GM10847 (cell line): ENCODE data around the gene VGF.

ENCODE experiments used
- POLR2A ChIP-seq: IDR thresholded peaks from 2 replicates; pipeline ENCODE4 v1.6.1; 2011; ENCODE audit not compliant: insufficient read length; ENCODE audit errors: extremely low read depth

The VGF gene

DNA sequence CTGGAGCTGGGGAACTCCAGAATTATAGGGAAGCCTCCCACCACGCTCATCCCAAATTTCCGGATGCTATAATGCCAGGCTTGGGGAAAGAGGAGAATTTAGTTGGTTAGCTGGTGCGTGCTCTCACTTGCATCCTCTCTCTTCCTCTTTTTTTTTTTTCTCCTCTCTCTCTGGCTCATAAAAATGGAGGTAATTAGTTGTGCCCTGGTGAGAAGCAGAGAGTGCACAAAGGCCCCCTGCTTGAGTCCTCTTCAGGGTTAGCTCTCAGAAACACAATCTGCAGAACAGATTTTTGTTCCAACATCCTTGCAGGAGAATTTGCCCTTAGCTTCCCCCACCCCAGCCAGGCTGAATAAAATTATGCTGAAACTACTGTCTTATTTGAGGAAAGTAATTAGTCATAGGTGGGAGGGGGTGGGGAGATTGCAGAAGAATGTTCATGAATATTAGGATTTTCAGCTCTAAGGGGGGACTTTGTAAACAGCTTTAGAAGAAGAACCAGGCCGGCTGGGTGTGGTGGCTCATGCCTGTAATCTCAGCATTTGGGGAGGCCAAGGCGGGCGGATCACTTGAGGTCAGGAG lies 30.9 kb downstream of the VGF start:
- TF ChIP-seq POLR2A = no peak

DNA sequence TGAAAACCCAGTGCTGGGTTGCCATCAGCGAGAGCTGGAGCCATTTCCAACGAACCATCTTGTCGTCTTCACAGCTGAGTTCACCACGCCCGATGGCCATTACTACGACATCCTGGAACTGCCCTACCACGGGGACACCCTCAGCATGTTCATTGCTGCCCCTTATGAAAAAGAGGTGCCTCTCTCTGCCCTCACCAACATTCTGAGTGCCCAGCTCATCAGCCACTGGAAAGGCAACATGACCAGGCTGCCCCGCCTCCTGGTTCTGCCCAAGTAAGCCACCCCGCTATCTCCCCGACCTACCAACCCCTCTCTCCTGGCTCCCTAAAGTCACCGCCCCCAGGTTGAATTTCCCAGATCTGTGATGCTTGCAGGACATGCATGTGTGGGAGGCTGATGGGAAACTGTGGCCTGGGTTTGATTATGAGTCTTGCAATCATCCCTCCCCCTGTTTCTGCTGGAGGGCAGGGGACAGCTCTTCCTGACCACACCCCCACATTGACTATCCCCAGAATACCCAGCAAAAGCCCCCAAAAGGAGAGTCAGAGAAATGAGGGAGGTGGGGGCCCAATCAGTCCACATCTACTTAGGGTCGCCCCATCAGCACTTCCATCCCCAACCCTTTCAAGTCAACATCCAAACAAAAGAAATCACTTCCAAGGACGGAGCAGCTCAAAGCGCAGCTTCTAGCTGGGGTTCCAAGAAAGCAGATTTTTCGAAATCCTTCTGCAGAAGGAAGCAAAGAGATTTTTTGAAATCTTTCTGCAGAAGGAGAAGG lies 31.6 kb downstream of the VGF start:
- no peak for TF ChIP-seq POLR2A

DNA sequence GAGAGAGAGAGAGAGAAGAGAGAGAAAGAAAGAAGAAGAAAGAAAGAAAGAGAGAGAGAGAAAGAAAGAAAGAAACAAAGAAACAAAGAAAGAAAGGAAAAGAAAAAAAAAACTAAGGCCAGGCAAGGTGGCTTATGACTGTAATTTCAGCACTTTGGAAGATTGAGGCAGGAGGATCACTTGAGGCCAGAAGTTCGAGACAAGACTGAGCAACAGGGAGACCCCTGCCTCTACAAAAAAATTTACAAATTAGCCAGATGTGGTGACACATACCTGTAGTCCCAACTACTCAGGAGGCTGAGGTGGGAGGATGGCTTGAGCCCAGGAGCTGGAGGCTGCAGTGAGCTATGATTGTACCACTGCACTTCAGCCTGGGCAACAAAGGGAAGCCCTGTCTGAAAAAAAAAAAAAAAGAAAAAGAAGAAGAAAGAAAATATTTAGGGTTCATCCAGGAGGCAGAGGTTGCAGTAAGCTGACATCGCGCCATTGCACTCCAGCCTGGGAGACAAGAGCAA lies 35.7 kb downstream of the VGF start:
- TF ChIP-seq POLR2A = no peak

- no peak for TF ChIP-seq POLR2A
These were observed 37.1 kb downstream of the VGF start for GRCh38 chr7:101128040-101128834.

DNA sequence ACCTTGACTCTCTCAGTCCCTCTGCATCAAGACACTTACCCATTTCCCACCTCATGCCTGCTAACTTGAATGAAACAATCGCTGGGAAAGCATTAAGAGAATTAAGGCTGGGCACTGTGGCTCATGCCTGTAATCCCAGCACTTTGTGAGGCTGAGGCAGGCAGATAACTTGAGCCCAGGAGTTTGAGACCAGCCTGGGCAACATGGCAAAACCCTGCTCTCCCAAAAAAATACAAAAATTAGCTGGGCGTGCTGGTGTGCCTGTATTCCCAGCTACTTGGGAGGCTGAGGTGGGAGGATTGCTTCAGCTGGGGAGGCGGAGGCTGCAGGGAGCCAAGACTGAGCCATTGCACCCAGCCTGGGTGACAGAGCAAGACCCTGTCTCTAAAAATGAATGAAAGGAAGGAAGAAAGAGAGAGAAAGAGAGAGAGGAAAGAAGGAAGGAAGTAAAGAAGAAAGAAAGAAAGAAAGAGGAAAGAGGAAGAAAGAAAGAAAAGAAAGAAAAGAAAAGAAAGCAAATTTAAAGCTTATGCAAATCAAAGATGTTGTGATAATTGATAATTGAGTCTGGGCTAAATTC lies 37.8 kb downstream of the VGF start:
- TF ChIP-seq POLR2A = no peak

- no peak for TF ChIP-seq POLR2A
These were observed 38.5 kb downstream of the VGF start, which contains the start of gene SERPINE1 for GRCh38 chr7:101126651-101127459. TSS of gene SERPINE1 (plus strand) at chr7:101127104. CDS start at chr7:101128394, 1,290 bp downstream.

DNA sequence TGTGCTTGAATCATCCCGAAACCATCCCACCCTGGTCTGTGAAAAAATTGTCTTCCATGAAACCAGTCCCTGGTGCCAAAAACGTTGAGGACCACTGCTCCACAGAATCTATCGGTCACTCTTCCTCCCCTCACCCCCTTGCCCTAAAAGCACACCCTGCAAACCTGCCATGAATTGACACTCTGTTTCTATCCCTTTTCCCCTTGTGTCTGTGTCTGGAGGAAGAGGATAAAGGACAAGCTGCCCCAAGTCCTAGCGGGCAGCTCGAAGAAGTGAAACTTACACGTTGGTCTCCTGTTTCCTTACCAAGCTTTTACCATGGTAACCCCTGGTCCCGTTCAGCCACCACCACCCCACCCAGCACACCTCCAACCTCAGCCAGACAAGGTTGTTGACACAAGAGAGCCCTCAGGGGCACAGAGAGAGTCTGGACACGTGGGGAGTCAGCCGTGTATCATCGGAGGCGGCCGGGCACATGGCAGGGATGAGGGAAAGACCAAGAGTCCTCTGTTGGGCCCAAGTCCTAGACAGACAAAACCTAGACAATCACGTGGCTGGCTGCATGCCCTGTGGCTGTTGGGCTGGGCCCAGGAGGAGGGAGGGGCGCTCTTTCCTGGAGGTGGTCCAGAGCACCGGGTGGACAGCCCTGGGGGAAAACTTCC lies 39.2 kb downstream of the VGF start:
- TF ChIP-seq POLR2A = no peak

DNA sequence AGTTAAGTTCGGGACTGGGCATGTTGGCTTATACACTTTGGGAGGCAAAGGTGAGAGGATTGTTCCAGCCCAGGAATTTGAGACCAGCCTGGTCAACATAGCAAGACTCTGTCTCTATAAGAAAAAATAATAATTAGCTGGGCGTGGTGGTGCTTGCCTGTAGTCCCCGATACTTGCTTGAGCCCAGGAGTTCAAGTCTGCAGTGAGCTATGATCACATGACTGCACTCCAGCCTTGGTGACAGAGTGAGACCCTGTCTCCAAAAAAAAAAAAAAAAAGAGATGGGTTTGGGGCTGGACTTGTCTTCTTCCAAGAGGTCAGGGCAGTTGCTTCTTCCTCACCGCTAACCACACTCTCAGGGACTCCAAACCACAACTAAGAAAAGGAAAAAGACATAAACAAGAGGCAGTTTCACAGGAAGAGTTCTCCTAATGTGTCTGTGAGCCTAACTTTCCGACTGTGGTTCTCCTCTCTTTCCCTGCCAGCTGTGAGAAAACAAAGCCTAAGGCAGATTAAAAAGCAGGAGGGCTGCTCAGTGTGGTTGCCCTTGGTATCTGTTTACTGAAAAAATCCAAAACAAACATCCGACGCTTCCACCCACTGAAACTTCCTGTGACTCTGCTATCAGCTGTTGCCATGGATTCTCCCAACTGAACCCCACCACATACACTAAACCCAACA lies 40.9 kb downstream of the VGF start:
- no peak for TF ChIP-seq POLR2A

- TF ChIP-seq POLR2A = no peak
These were observed 41.7 kb downstream of the VGF start for GRCh38 chr7:101123703-101124068.

DNA sequence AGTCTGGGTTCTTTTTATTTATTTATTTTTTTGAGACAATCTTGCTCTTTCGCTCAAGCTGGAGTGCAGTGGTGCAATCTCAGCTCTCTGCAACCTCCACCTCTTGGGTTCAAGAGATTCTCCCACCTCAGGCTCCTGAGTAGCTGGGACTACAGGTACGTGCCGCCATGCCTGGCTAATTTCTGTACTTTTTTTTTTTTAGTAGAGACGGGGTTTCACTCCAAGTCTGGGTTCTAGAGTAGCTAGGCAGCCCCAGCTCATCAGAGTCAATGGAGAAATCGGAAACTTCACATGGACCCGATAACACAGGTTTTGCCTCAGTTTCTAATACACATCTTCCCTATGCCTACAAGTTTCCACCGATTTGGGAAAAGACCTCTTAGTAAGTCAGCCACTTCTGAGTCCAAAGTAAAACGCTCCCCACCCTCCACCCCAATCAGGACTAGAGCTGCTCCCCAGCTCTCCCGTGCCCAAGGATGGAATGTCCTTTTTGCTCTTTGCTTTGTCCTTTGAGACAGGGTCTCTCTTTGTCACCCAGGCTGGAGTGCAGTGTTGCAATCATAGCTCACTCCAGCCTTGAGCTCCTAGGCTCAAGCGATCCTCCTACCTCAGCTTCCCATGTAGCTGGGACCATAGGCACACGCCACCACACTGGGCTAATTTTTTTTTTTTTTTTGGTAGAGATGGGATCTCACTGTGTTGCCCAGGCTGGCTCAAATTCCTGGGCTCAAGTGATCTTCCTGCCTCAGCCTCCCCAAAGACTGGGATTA lies 42.3 kb downstream of the VGF start:
- TF ChIP-seq POLR2A = no peak

DNA sequence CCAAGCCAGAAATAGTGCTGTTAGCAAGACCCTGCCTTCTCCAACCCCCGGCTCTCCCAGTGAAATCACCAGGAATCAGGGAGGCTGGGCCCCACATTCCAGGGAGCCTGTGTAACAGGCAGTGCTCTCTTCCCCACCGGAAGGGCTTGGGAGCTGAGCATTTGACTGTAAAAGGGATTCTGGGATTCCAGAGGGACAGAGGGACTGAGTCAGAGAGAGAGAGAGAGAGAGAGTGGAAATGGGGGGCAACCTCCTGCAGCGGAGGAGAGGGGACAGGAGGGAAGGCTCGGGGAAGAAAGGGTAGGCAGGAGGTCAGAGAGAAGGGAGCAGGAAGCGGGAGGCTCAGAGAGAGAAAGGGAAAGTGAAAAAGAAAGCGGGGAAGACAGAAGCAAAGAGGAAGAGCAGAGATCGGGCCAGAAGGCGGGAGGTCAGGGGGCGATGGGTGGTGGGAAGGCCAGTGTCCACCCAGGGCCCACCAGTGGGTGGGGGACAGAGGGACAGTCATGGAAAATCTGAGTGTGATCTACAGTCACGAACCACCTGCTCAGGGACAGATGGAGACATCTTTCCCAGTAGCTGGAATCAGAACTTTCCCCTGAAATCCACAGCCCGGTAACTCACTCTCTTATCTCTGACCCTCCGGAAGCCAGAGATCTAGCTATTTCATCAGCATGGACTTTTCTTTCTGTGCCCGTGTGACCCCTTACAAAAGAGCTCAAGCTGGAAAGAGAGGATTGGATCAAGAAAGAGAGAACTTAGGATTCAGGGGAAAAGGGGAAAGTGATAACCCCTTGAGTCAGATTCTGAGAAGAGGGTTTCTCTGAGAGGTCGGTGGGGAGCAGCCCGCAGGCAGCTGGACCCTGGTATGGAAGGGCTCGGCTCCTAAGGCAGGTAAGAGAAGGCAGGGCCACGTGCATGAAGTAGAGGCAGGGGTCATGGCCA lies 43.1 kb downstream of the VGF start:
- no peak for TF ChIP-seq POLR2A

DNA sequence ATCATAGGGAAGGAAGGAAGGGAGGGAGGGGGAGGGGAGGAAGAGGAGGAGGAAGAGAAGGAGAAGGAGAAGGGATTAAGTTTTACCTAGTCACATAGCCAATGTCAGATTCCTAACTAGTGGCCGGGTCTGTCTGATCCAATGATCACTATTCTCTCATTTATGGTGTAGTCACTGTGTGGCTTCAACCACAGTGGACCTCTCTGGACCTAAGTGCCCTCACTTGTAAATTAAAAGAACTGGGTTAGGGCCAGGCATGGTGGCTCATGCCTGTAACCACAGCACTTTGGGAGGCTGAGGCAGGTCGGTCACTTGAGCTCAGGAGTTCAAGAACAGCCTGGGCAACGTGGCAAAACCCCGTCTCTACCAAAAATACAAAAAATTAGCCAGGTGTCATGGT lies 45.1 kb downstream of the VGF start:
- TF ChIP-seq POLR2A = no peak
